Vagina (tissue), 2 donors: Measurements from ENCODE around the gene SMCHD1. TPM values are rescaled to one million over a fixed set of nuclear protein-coding genes. Genes with fewer than 3 reads are reported as not detected.

ENCODE experiments used
- DNase-seq, 2 donors: peaks; one replicate each; pipeline ENCODE4 v3.0.0-alpha.2; 2017; ENCODE audit errors: extremely low spot score in 2 of 2
- H3K27ac ChIP-seq: fragments of 200-600 bp; sonication (generic); one replicate; pipeline ENCODE4 v1.5.1; 2019
- H3K27me3 ChIP-seq: fragments of 200-600 bp; sonication (generic); one replicate; pipeline ENCODE4 v1.5.1; 2019
- H3K36me3 ChIP-seq, 2 donors: fragments of 200-600 bp; sonication (generic); one replicate each; pipeline ENCODE4 v1.5.1; 2017 to 2019
- H3K4me1 ChIP-seq: fragments of 200-600 bp; sonication (generic); one replicate; pipeline ENCODE4 v1.5.1; 2019
- H3K4me3 ChIP-seq, 2 donors: fragments of 200-600 bp; sonication (generic); 1 replicate in 1 of 2; 2 replicates in 1 of 2; pipeline ENCODE4 v1.5.1; 2016 to 2019
- H3K9me3 ChIP-seq: fragments of 200-600 bp; sonication (generic); one replicate; pipeline ENCODE4 v1.5.1; 2019
- CTCF ChIP-seq, 3 experiments: fragments of 450-650 bp in 2 of 3; fragments of 200-600 bp in 1 of 3; sonication (generic) in 1 of 3; IDR thresholded peaks; one replicate each; pipeline ENCODE4 v1.5.1; 2017 to 2019; ENCODE audit warnings: antibody characterized with exemption in 3 of 3, mild to moderate bottlenecking in 2 of 3, moderate library complexity in 2 of 3
- POLR2A ChIP-seq, 2 donors: fragments of 450-650 bp; IDR thresholded peaks; one replicate each; pipeline ENCODE4 v1.6.1; 2017; ENCODE audit warnings: antibody characterized with exemption in 2 of 2, mild to moderate bottlenecking in 2 of 2, moderate library complexity in 2 of 2
- POLR2AphosphoS5 ChIP-seq, 2 donors: sonication (generic); formaldehyde crosslinking; IDR thresholded peaks; one replicate each; pipeline ENCODE4 v1.9.0; 2017; ENCODE audit warnings: antibody characterized with exemption in 2 of 2, mild to moderate bottlenecking in 2 of 2, low read depth in 1 of 2; ENCODE audit not compliant: insufficient read depth in 1 of 2
- intact Hi-C: fragments of 100-400 bp; cut with DNase I; formaldehyde crosslinking; loops from one replicate; pipeline ENCODE4 v1.15.1; 2023
- total RNA-seq: library from RNA; depleted of rRNA; stranded (reverse); fragments of >200 nt; gene quantifications from one replicate; pipeline ENCODE4 v1.2.3, GENCODE V29; 2016

Gene SMCHD1
- 62.4 TPM for total RNA-seq

DNA sequence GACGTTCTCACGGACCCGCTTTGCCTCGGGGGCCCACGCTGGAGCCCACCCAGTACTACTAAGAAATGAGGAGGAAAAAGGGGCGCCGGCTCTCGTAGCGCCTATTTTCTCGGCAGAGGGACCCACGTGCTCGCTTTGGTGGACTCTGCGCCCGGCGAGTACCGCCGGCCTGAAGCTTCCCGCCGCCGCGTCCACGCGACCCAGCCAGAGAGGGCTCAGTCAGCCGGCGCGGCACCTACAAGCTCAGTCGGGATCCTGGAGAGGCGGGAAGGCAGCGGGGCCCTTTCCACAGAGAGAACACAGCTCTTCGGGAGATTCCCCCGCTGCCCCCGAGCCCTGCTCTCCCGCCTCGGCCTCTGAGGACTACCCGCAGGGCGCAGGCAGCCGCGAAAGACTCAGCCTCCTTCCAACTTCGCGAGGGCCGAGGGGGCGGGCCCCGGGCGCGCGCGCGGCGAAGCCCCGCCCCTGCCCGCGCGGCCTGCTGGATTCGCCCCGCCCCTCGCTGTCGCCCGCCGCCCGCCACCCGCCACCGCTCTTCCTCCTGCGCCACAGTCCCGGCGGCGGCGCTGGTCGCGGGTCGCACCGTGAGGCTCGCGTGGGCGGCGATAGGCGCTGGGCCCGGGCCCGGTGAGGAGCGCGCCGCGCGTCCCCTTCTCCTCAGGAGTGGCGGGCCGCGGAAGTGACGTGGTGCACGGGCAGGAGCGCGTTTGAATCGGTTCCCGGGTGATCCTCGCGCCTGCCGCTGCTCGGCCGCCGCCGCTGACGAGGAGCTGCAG lies at the start of gene SMCHD1:
Gene SMCHD1, plus strand, starts transcription at position 549 of the 776 bp plus-strand sequence. CDS start 350 bp downstream, outside the sequence.
- peak in 1 of 2 donors; percentile 96 for TF ChIP-seq POLR2AphosphoS5 (IDR thresholded peaks at IDR 0.05; ENCODE audit: insufficient read depth in 1 of 2, low read depth in 1 of 2)
- TF ChIP-seq CTCF (IDR thresholded peaks at IDR 0.05), result no peak
- TF ChIP-seq POLR2A (IDR thresholded peaks at IDR 0.05), result peak; percentile 25 to 87
- H3K27ac ChIP-seq, result peak within 1 kb of the TSS; percentile 99
- intact Hi-C loops, result loop anchor here (5.0 kb wide), 1 partner anchor 83 kb away; the partner anchor contains the start of genes METTL4 and NDC80
- no peaks in the 10 kb centered on the region for H3K36me3 ChIP-seq
- H3K4me3 ChIP-seq, result peak within 1 kb of the TSS; percentile 73 to 98
- no peaks in the 10 kb centered on the region for H3K27me3 ChIP-seq
- DNase-seq, result no peak
- H3K9me3 ChIP-seq, result no peaks in the 10 kb centered on the region
- H3K4me1 ChIP-seq, result peaks cover 28% of the 10 kb centered on the region

- Histone ChIP-seq H3K4me3 (no peak overlapping the region), H3K27ac (peak overlapping the region; percentile 20), H3K9me3 (no peaks in the 10 kb centered on the region), H3K36me3 (no peaks in the 10 kb centered on the region), H3K4me1 (peaks cover 15% of the 10 kb centered on the region), H3K27me3 (no peaks in the 10 kb centered on the region)
- intact Hi-C loops, result no loop called here
- TF ChIP-seq POLR2A (IDR thresholded peaks at IDR 0.05) (no peak), CTCF (IDR thresholded peaks at IDR 0.05) (no peak), POLR2AphosphoS5 (IDR thresholded peaks at IDR 0.05; ENCODE audit: insufficient read depth in 1 of 2, low read depth in 1 of 2) (no peak)
- no peak for DNase-seq
Measured at GRCh38 chr18:2606335-2606734, 49.2 kb upstream of the SMCHD1 start.

GRCh38 chr18:2609604-2610003 lies 45.9 kb upstream of the SMCHD1 start:
- no peak for DNase-seq
- H3K27ac ChIP-seq, result no peak overlapping the region
- intact Hi-C loops, result no loop called here
- no peak overlapping the region for H3K4me3 ChIP-seq
- H3K36me3 ChIP-seq, result no peaks in the 10 kb centered on the region
- TF ChIP-seq POLR2A (IDR thresholded peaks at IDR 0.05), result no peak
- TF ChIP-seq POLR2AphosphoS5 (IDR thresholded peaks at IDR 0.05; ENCODE audit: insufficient read depth in 1 of 2, low read depth in 1 of 2), result no peak
- TF ChIP-seq CTCF (IDR thresholded peaks at IDR 0.05), result no peak
- no peaks in the 10 kb centered on the region for H3K9me3 ChIP-seq
- H3K4me1 ChIP-seq, result peaks cover 15% of the 10 kb centered on the region
- no peaks in the 10 kb centered on the region for H3K27me3 ChIP-seq

- Histone ChIP-seq H3K36me3 (no peaks in the 10 kb centered on the region), H3K27me3 (no peaks in the 10 kb centered on the region), H3K9me3 (no peaks in the 10 kb centered on the region), H3K4me3 (no peak overlapping the region), H3K27ac (no peak overlapping the region), H3K4me1 (peaks cover 11% of the 10 kb centered on the region)
- intact Hi-C loops, result no loop called here
- DNase-seq, result no peak
- TF ChIP-seq POLR2A (IDR thresholded peaks at IDR 0.05) (no peak), CTCF (IDR thresholded peaks at IDR 0.05) (no peak), POLR2AphosphoS5 (IDR thresholded peaks at IDR 0.05; ENCODE audit: insufficient read depth in 1 of 2, low read depth in 1 of 2) (no peak)
Measured at GRCh38 chr18:2610549-2610948, 45.0 kb upstream of the SMCHD1 start.

GRCh38 chr18:2612996-2613395 lies 42.5 kb upstream of the SMCHD1 start:
- intact Hi-C loops, result no loop called here
- no peaks in the 10 kb centered on the region for H3K9me3 ChIP-seq
- no peak for DNase-seq
- H3K36me3 ChIP-seq, result no peaks in the 10 kb centered on the region
- no peaks in the 10 kb centered on the region for H3K27me3 ChIP-seq
- no peak overlapping the region for H3K4me3 ChIP-seq
- no peaks in the 10 kb centered on the region for H3K4me1 ChIP-seq
- TF ChIP-seq POLR2AphosphoS5 (IDR thresholded peaks at IDR 0.05; ENCODE audit: insufficient read depth in 1 of 2, low read depth in 1 of 2) (no peak), POLR2A (IDR thresholded peaks at IDR 0.05) (no peak), CTCF (IDR thresholded peaks at IDR 0.05) (no peak)
- H3K27ac ChIP-seq, result no peak overlapping the region
